ENCODE data around the gene ALPK1.

GRCh38 chr4:112426416-112426815, 129.2 kb downstream of the ALPK1 start:
- TF ChIP-seq GATA3 (IDR thresholded peaks at IDR 0.05; ENCODE audit: low read depth, low read length), result no peak
- no peak for TF ChIP-seq GATA2 (IDR thresholded peaks at IDR 0.05; ENCODE audit: low read depth, low read length)

Data from SH-SY5Y (cell line).